GM23248 (cell line): ENCODE measurements around the gene ST3GAL3.

Source experiments
- EZH2 ChIP-seq: fragments of 200-600 bp; sonication (generic); IDR thresholded peaks from 2 replicates; pipeline ENCODE4 v1.6.1; 2018; ENCODE audit warnings: antibody characterized with exemption, mild to moderate bottlenecking; ENCODE audit not compliant: insufficient read depth, poor library complexity, severe bottlenecking
- EZH2phosphoT487 ChIP-seq: fragments of 200-600 bp; sonication (generic); IDR thresholded peaks from 2 replicates; pipeline ENCODE4 v1.6.1; 2018; ENCODE audit warnings: antibody characterized with exemption, moderate library complexity, mild to moderate bottlenecking, low read depth; ENCODE audit not compliant: insufficient read depth

DNA sequence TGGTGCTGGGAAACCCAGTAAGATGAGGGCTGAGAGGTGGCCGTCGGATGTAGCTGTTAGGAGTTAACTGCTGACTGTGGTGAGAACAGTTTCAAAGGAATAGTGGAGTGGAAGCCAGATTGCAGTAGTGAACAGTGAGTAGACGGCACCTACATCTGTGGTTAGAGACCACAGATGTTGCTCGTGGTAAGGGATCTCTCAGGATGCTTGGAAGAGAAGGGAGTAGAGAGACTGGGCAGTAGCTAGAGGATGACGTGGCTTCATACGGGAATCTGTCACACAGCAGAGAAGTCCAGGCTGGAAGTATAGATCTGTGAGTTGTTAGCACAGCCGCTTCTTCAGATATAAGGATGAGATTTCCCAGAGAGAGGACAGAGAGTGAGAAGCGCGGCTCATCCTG, 218.5 kb downstream of the ST3GAL3 start:
- TF ChIP-seq EZH2: no peak
- TF ChIP-seq EZH2phosphoT487: no peak
